ENCODE data around the gene RPS6KC1.

GRCh38 chr1:213034713-213035112 is 16.3 kb upstream of the RPS6KC1 start:
- TF ChIP-seq, protein P1, sequence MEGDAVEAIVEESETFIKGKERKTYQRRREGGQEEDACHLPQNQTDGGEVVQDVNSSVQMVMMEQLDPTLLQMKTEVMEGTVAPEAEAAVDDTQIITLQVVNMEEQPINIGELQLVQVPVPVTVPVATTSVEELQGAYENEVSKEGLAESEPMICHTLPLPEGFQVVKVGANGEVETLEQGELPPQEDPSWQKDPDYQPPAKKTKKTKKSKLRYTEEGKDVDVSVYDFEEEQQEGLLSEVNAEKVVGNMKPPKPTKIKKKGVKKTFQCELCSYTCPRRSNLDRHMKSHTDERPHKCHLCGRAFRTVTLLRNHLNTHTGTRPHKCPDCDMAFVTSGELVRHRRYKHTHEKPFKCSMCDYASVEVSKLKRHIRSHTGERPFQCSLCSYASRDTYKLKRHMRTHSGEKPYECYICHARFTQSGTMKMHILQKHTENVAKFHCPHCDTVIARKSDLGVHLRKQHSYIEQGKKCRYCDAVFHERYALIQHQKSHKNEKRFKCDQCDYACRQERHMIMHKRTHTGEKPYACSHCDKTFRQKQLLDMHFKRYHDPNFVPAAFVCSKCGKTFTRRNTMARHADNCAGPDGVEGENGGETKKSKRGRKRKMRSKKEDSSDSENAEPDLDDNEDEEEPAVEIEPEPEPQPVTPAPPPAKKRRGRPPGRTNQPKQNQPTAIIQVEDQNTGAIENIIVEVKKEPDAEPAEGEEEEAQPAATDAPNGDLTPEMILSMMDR (IDR thresholded peaks at IDR 0.05) = no peak
- no peak for TF ChIP-seq POLR2AphosphoS5 (IDR thresholded peaks at IDR 0.05; ENCODE audit: low read depth, low read length)
- TF ChIP-seq, protein P2, sequence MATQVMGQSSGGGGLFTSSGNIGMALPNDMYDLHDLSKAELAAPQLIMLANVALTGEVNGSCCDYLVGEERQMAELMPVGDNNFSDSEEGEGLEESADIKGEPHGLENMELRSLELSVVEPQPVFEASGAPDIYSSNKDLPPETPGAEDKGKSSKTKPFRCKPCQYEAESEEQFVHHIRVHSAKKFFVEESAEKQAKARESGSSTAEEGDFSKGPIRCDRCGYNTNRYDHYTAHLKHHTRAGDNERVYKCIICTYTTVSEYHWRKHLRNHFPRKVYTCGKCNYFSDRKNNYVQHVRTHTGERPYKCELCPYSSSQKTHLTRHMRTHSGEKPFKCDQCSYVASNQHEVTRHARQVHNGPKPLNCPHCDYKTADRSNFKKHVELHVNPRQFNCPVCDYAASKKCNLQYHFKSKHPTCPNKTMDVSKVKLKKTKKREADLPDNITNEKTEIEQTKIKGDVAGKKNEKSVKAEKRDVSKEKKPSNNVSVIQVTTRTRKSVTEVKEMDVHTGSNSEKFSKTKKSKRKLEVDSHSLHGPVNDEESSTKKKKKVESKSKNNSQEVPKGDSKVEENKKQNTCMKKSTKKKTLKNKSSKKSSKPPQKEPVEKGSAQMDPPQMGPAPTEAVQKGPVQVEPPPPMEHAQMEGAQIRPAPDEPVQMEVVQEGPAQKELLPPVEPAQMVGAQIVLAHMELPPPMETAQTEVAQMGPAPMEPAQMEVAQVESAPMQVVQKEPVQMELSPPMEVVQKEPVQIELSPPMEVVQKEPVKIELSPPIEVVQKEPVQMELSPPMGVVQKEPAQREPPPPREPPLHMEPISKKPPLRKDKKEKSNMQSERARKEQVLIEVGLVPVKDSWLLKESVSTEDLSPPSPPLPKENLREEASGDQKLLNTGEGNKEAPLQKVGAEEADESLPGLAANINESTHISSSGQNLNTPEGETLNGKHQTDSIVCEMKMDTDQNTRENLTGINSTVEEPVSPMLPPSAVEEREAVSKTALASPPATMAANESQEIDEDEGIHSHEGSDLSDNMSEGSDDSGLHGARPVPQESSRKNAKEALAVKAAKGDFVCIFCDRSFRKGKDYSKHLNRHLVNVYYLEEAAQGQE (IDR thresholded peaks at IDR 0.05; ENCODE audit: insufficient read depth in 1 of 2, low read depth in 2 of 2, low read length in 1 of 2) = no peak
- no peak for TF ChIP-seq SIN3A (IDR thresholded peaks at IDR 0.05; ENCODE audit: borderline replicate concordance, insufficient read depth, low read depth, low read length)

Data from Panc1 (cell line).